Astrocyte of the spinal cord (primary cell): ENCODE data around the gene BSCL2.
"Not testable (repeated sequence)": the region's sequence is repeated elsewhere in the genome, so short reads cannot be mapped to it uniquely, and the experiment has no call there.

ENCODE experiments used
- DNase-seq: peaks from one replicate; pipeline ENCODE4 v3.0.0; 2011; ENCODE audit warnings: low read depth, low spot score
- H3K4me3 ChIP-seq: 2 replicates; pipeline ENCODE4 v1.5.1; 2011; ENCODE audit warnings: low read depth, mild to moderate bottlenecking, low read length, moderate library complexity
- in situ Hi-C: cut with HindIII; loops from 2 replicates; pipeline ENCODE4 v1.10.0; 2017; ENCODE audit warnings: low sequenced_read_pairs
- TF ChIP-seq, protein P1 (sequence below): IDR thresholded peaks from 2 replicates; pipeline ENCODE4 v1.5.1; 2012; ENCODE audit warnings: low read depth, mild to moderate bottlenecking, low read length, inconsistent platforms

Gene BSCL2

DNA sequence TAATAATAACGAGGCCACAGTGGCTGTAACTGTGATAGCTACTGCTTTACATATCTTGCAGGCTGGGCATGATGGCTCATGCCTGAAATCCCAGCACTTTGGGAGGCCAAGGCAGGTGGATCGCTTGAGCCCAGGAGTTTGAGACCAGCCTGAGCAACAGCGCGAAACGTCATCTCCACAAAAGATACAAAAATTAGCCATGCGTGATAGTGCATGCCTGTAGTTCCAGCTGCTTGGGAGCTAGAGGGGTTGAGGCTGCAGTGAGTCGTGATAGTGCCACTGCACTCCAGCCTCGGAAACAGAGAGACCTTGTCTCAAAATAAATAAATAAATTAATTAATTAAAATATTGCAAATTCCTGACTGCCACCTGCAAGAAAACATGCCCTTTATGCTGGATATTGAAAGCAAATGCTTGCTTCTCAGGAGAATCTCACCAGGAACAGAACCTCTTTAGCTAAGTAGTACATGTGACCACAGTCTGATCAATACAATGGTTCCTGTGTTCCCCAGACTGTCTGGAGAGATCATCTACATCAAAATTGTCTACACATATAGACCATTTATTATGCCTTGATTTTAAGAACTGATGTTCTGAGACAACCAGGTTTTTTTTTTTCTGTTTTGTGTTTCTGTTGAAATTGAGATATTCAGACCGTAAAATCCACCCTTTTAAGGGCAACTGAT lies 40.4 kb upstream of the BSCL2 start:
- TF ChIP-seq, protein P1, sequence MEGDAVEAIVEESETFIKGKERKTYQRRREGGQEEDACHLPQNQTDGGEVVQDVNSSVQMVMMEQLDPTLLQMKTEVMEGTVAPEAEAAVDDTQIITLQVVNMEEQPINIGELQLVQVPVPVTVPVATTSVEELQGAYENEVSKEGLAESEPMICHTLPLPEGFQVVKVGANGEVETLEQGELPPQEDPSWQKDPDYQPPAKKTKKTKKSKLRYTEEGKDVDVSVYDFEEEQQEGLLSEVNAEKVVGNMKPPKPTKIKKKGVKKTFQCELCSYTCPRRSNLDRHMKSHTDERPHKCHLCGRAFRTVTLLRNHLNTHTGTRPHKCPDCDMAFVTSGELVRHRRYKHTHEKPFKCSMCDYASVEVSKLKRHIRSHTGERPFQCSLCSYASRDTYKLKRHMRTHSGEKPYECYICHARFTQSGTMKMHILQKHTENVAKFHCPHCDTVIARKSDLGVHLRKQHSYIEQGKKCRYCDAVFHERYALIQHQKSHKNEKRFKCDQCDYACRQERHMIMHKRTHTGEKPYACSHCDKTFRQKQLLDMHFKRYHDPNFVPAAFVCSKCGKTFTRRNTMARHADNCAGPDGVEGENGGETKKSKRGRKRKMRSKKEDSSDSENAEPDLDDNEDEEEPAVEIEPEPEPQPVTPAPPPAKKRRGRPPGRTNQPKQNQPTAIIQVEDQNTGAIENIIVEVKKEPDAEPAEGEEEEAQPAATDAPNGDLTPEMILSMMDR, result no peak
- no peak overlapping the region for H3K4me3 ChIP-seq
- in situ Hi-C loops, result no loop called here
- no peak for DNase-seq

DNA sequence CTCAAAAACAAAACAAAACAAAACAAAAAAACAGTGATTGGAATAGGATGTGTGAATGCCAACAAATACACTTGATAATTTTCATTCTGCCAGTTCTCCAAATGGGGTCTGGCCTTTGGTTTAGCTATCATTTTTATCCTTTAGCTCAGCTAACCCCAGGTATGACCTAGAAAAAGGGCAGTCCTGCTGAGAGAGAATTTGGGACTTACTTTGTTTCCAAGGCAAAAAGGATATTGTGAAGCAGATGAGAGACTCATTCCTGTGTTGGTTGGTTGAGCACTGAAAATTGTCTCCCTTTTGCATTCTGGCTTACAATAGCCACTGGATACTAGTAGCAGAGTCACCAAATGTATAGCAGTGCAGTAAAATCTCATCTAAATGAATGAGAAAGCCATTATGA lies 30.0 kb upstream of the BSCL2 start:
- TF ChIP-seq, protein P1, result no peak
- no peak overlapping the region for H3K4me3 ChIP-seq
- DNase-seq, result no peak
- in situ Hi-C loops, result no loop called here

DNA sequence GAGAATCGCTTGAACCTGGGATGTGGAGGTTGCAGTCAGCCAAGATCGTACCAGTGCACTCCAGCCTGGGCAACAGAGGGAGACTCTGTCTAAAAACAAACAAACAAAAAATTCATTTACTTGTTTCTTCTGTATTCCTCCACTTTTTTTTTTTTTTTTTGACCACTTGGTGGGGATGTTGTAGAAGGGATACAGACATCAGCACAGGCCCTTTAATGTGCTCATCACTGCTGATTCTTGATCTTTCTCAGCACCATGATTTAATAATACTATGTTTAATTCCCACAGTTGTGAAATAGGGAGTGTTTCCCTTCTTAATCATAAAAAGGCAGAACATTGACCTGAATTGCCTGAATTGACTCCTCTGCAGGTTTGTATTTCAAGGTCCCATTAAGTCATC lies 25.6 kb upstream of the BSCL2 start:
- DNase-seq, result peak; percentile 29
- in situ Hi-C loops, result no loop called here
- H3K4me3 ChIP-seq, result no peak overlapping the region
- TF ChIP-seq, protein P1, result no peak

DNA sequence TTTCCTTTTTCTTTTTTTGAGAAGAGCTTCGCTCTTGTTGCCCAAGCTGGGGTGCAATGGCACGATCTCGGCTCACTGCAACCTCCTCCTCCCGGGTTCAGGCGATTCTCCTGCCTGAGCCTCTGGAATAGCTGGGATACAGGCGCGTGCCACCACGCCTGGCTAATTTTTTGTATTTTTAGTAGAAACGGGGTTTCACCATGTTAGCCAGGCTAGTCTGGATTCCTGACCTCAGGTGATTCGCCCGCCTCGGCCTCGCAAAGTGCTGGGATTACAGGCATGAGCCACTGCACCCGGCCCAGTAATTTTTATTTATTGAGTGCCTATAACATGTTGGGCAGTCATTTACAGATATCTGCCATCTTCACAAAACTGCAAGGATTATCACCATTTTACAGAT lies 22.9 kb upstream of the BSCL2 start:
- in situ Hi-C loops, DNase-seq: not testable (repeated sequence)
- H3K4me3 ChIP-seq, result peak overlapping the region; percentile 78

DNA sequence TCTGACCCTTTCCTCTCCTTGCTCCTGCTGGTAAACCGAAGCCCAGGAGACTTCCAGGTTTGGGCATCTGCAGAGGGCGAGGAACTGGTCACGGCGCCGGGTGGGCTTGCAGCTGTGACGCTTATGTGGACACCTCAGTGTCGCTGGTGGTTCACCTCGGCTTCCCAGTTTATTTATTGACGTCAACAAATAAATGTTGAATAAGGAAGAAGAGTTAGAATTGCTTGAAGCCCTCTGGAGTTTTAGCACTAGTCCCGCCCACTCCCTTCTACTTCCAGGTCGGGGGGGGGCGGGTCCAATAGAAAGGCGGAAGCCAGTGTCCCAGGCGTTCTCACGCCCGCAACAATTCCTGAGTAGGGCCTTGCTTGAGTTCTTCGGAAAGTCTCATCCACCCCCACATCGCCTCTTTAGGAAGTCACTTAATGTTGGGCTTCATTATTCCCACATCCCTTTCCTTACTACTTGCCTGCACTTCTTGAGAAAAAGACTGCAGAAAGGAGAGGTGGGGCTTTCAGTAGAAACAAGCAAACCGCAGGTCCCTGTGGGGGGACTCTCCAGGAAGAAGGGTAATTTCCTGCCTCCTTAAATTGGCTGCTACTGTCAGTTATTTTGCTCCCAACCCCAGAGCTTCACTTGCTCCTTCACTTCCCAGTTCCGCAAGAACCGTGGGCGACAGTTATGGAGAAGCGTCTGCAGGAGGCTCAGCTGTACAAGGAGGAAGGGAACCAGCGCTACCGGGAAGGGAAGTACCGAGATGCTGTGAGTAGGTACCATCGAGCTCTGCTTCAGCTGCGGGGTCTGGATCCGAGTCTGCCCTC lies 21.2 kb upstream of the BSCL2 start, which contains the start of gene TTC9C:
Gene TTC9C, plus strand, starts transcription at position 316 of the 818 bp plus-strand sequence. Its CDS starts 363 bp downstream, at position 679.
- in situ Hi-C loops, result no loop called here
- peak; percentile 90 for DNase-seq
- TF ChIP-seq, protein P1, result no peak
- peak within 1 kb of the TSS; percentile 78 for H3K4me3 ChIP-seq

DNA sequence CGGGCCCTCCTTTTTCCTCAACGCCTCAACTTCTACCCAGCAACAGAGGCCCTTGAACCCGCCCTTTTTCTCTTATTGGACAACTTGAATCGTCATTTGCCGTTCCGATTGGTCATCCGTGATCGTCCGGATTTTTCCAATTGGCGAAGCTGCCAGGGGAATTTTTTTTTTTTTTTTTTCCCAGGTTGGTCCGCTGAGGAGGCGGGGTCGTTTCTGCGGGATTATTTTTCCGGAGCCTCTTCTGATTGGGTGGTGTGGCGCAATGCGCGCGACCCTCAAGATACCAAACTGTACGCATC lies 20.6 kb upstream of the BSCL2 start:
- TF ChIP-seq, protein P1, result no peak
- in situ Hi-C loops, result no loop called here

More for the DNA sequence above, 20.6 kb upstream of the BSCL2 start:
- peak; percentile 98 for DNase-seq
- peak overlapping the region; percentile 78 for H3K4me3 ChIP-seq
